Testis (tissue), 3 donors: Measurements from ENCODE around the gene PLXNA1. TPM values are rescaled to one million over a fixed set of nuclear protein-coding genes. Genes with fewer than 3 reads are reported as not detected.

Experiments used
- DNase-seq: peaks from one replicate; pipeline ENCODE4 v3.0.0-alpha.2; 2019
- H3K27ac ChIP-seq, 2 donors: fragments of 200-600 bp; sonication (generic); one replicate each; pipeline ENCODE4 v1.5.1; 2019
- H3K27me3 ChIP-seq: fragments of 200-600 bp; sonication (generic); one replicate; pipeline ENCODE4 v1.5.1; 2019
- H3K36me3 ChIP-seq: fragments of 200-600 bp; sonication (generic); one replicate; pipeline ENCODE4 v1.5.1; 2017; ENCODE audit warnings: low read depth; ENCODE audit errors: missing control alignments
- H3K4me1 ChIP-seq: fragments of 200-600 bp; sonication (generic); one replicate; pipeline ENCODE4 v1.5.1; 2019
- H3K4me3 ChIP-seq, 2 donors: fragments of 200-600 bp; sonication (generic); one replicate each; pipeline ENCODE4 v1.5.1; 2017 to 2019
- H3K9me3 ChIP-seq: fragments of 200-600 bp; sonication (generic); one replicate; pipeline ENCODE4 v1.5.1; 2017
- CTCF ChIP-seq, 3 experiments: fragments of 450-650 bp in 2 of 3; fragments of 200-600 bp in 1 of 3; sonication (generic) in 1 of 3; IDR thresholded peaks; one replicate each; pipeline ENCODE4 v1.5.1; 2016 to 2019; ENCODE audit warnings: antibody characterized with exemption in 3 of 3, mild to moderate bottlenecking in 2 of 3, moderate library complexity in 1 of 3
- POLR2A ChIP-seq: fragments of 450-650 bp; IDR thresholded peaks from one replicate; pipeline ENCODE4 v1.6.1; 2017; ENCODE audit warnings: antibody characterized with exemption, mild to moderate bottlenecking, moderate library complexity
- WGBS, 2 donors: methylation state at CpG; one replicate each; pipeline ENCODE4 v1.1.5; 2018; 5-methylcytosine and 5-hydroxymethylcytosine counted together
- intact Hi-C: fragments of 100-400 bp; cut with DNase I; formaldehyde crosslinking; loops from one replicate; pipeline ENCODE4 v1.15.1; 2023; ENCODE audit warnings: low total_unique reads
- polyA plus RNA-seq: library from polyadenylated mRNA; stranded (reverse); fragments of 350-450 nt; fragmentation: Illumina TruSeq; extraction: RNeasy Lipid Tissue Mini Kit (QIAGEN cat#74804); gene quantifications from one replicate; pipeline ENCODE4 v1.2.3, GENCODE V29; 2014; ENCODE audit warnings: low read depth, low replicate concordance; ENCODE audit not compliant: insufficient read depth
- total RNA-seq, 2 donors: library from RNA; depleted of rRNA; stranded (reverse); fragments of >200 nt; gene quantifications; one replicate each; pipeline ENCODE4 v1.2.3, GENCODE V29; 2016

Gene PLXNA1
- total and polyA plus RNA-seq, 3 donors from 2014 or later: 29.3 to 79.7 (median 65.8) TPM

DNA sequence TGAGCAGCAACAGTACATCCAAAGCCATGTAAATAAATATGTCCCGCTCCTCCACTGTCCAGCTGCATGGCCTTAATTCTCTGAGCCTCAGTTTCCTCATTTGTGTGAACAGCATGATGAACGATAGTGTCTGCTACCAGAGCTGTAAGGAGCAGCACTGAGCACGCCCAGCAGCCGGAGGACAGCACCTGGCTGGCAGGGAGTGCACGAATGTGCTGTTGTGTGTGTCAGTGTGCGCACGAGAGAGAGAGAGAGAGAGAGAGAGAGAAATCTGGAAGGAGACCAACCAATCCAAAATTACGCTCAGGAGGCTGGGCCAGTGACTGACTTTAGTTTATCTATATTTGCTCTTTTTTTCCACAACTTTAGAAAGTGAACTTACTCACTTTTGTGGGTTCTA, 26.6 kb upstream of the PLXNA1 start:
- no peaks in the 10 kb centered on the region for H3K36me3 ChIP-seq
- 88% methylated on average over 8 of the region's 8 CpGs for WGBS, 2 donors
- no peak overlapping the region for H3K27ac ChIP-seq
- no peak for TF ChIP-seq CTCF (IDR thresholded peaks at IDR 0.05)
- no peak for TF ChIP-seq POLR2A
- DNase-seq: no peak
- no peaks in the 10 kb centered on the region for H3K9me3 ChIP-seq
- peaks cover 13% of the 10 kb centered on the region for H3K4me1 ChIP-seq
- H3K27me3 ChIP-seq: no peaks in the 10 kb centered on the region
- intact Hi-C loops: no loop called here
- no peak overlapping the region for H3K4me3 ChIP-seq

GRCh38 chr3:126956866-126957650, 25.9 kb upstream of the PLXNA1 start:
- no peak overlapping the region for H3K27ac ChIP-seq
- no peak overlapping the region for H3K4me3 ChIP-seq
- intact Hi-C loops: no loop called here
- peaks cover 20% of the 10 kb centered on the region for H3K4me1 ChIP-seq
- WGBS, 2 donors: 91 to 92% methylated on average over 20 to 23 of the region's 23 CpGs
- no peaks in the 10 kb centered on the region for H3K9me3 ChIP-seq
- no peak for DNase-seq
- no peaks in the 10 kb centered on the region for H3K36me3 ChIP-seq
- TF ChIP-seq CTCF (IDR thresholded peaks at IDR 0.05) (no peak), POLR2A (no peak)
- H3K27me3 ChIP-seq: no peaks in the 10 kb centered on the region

GRCh38 chr3:126957776-126958637, 24.9 kb upstream of the PLXNA1 start:
- Histone ChIP-seq H3K4me1 (peaks cover 26% of the 10 kb centered on the region), H3K9me3 (no peaks in the 10 kb centered on the region), H3K4me3 (no peak overlapping the region), H3K27me3 (no peaks in the 10 kb centered on the region), H3K27ac (no peak overlapping the region), H3K36me3 (no peaks in the 10 kb centered on the region)
- WGBS, 2 donors: 90 to 96% methylated on average over 8 to 14 of the region's 14 CpGs
- DNase-seq: no peak
- intact Hi-C loops: no loop called here
- TF ChIP-seq POLR2A: no peak
- TF ChIP-seq CTCF (IDR thresholded peaks at IDR 0.05): no peak

GRCh38 chr3:126958638-126959085, 24.3 kb upstream of the PLXNA1 start:
- Histone ChIP-seq H3K27ac (no peak overlapping the region), H3K27me3 (no peaks in the 10 kb centered on the region), H3K9me3 (no peaks in the 10 kb centered on the region), H3K4me3 (no peak overlapping the region), H3K36me3 (no peaks in the 10 kb centered on the region), H3K4me1 (peaks cover 26% of the 10 kb centered on the region)
- intact Hi-C loops: no loop called here
- DNase-seq: no peak
- no peak for TF ChIP-seq CTCF (IDR thresholded peaks at IDR 0.05)
- no peak for TF ChIP-seq POLR2A
- WGBS, 2 donors: 84 to 85% methylated on average over 3 to 7 of the region's 10 CpGs
